Ovary (tissue), 9 donors: Measurements from ENCODE around the gene ENOX1. TPM values are rescaled to one million over a fixed set of nuclear protein-coding genes. Genes with fewer than 3 reads are reported as not detected.

Experiments used
- DNase-seq, 5 donors: peaks; one replicate each; pipeline ENCODE4 v3.0.0-alpha.2; 2019 to 2020
- H3K27ac ChIP-seq, 2 donors: fragments of 200-600 bp; one replicate each; pipeline versions ENCODE4 v1.5.1 to v1.8.0; 2019 to 2022
- H3K27me3 ChIP-seq: fragments of 200-600 bp; one replicate; pipeline ENCODE4 v1.8.0; 2022
- H3K36me3 ChIP-seq: fragments of 200-600 bp; sonication (generic); one replicate; pipeline ENCODE4 v1.5.1; 2019
- H3K4me1 ChIP-seq: one replicate; pipeline ENCODE4 v1.8.1; 2013; ENCODE audit warnings: mild to moderate bottlenecking, moderate library complexity; ENCODE audit not compliant: insufficient read depth
- H3K4me3 ChIP-seq: fragments of 200-600 bp; sonication (generic); one replicate; pipeline ENCODE4 v1.5.1; 2017
- H3K9me3 ChIP-seq, 2 donors: fragments of 200-600 bp in 1 of 2; sonication (generic) in 1 of 2; one replicate each; pipeline versions ENCODE4 v1.5.1 to v1.8.1; 2013 to 2019; ENCODE audit warnings: mild to moderate bottlenecking in 1 of 2, moderate library complexity in 1 of 2
- EP300 ChIP-seq: sonication (generic); formaldehyde crosslinking; IDR thresholded peaks from one replicate; pipeline ENCODE4 v1.6.1; 2017; ENCODE audit warnings: antibody characterized with exemption
- POLR2A ChIP-seq: fragments of 450-650 bp; IDR thresholded peaks from one replicate; pipeline ENCODE4 v1.6.1; 2017; ENCODE audit warnings: antibody characterized with exemption, mild to moderate bottlenecking, moderate library complexity
- WGBS, 3 donors: extraction: QIAGEN DNeasy Blood & Tissue Kit in 1 of 3; methylation state at CpG; one replicate each; pipeline versions ENCODE4 v1.1.5 to v1.1.7; 2013 to 2017; 5-methylcytosine and 5-hydroxymethylcytosine counted together
- intact Hi-C, 4 donors: fragments of 100-400 bp; cut with DNase I; formaldehyde crosslinking; loops; one replicate each; pipeline versions ENCODE4 v1.11.0 to v1.15.1; 2022 to 2023
- polyA plus RNA-seq, 2 donors: library from polyadenylated mRNA; stranded (reverse); fragments of 200-250 nt in 1 of 2; fragments of 350-450 nt in 1 of 2; fragmentation: Illumina TruSeq in 1 of 2; extraction: RNeasy Lipid Tissue Mini Kit (QIAGEN cat#74804) in 1 of 2; gene quantifications; one replicate each; pipeline ENCODE4 v1.2.3, GENCODE V29; 2013 to 2014
- total RNA-seq, 7 donors: library from RNA; depleted of rRNA in 2 of 7; stranded (reverse); fragments of >200 nt in 2 of 7; fragmentation: NEBNext Ultra II Directional in 3 of 7; extraction: Animal tissue kit (Norgen Biotek cat#: 25700) in 3 of 7; gene quantifications; one replicate each; pipeline versions ENCODE4 v1.1.0 to v1.2.4, GENCODE V29; 2016 to 2023
- TF ChIP-seq, protein P1 (sequence below), 3 donors: fragments of 450-650 bp in 2 of 3; fragments of 200-600 bp in 1 of 3; IDR thresholded peaks; one replicate each; pipeline versions ENCODE4 v1.5.1 to v1.8.0; 2016 to 2022; ENCODE audit warnings: antibody characterized with exemption in 3 of 3, mild to moderate bottlenecking in 1 of 3
- donor health status: DM: no; HTN: no; CAD: no; lungs with moderate emphysema.
- donor health status: DM: no; HTN: no; CAD: no.
- donor health status: Bipolar disorder and iron deficiency.
- donor health status: DM: yes; HTN: yes; CAD: no.
- donor health status: DM: no; HTN: no; CAD: no.
- donor health status: DM: yes; HTN: yes; CAD: no.

Gene ENOX1
- total and polyA plus RNA-seq, 9 donors = 3.6 to 17.5 (median 7.8) TPM

DNA sequence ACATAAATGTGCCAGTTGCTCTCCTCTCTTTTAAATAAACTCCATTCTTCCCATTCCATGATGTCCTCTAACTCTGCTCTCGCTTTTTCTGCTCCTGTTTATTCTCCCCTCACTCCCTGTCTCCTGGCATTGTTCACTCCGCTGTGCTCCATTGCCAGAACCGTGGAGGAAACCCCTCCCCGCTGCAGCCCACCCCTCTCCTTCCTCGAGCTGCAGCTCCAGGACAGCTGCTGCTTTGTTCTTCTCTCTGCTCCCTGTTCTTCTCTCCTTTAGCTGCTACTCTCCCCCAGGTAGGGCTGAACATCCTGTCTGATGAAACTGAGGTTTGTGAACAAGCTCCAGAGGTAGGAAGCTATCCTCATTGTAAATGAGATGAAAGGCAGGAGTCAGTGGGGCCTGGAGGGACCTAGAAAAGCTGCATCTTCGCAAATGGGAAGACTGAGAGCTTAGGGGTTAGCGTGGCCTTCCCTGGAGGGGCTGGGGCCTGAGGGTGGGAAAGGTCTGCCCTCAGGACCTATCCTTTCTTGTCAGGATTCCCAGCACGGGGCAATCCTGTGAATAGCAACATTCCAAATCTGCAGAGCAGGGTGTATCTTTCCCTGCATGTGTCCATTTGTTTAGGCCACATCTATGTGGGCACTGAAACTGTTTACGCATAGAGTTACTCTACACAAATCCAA, 519.7 kb downstream of the ENOX1 start:
- no peak overlapping the region for H3K4me3 ChIP-seq
- no peak for DNase-seq
- no peaks in the 10 kb centered on the region for H3K27me3 ChIP-seq
- no peaks in the 10 kb centered on the region for H3K9me3 ChIP-seq
- WGBS, 3 donors = 87 to 90% (median 89%) methylated on average over 9 of the region's 9 CpGs
- no peaks in the 10 kb centered on the region for H3K36me3 ChIP-seq
- intact Hi-C loops = no loop called here
- H3K27ac ChIP-seq = no peak overlapping the region
- TF ChIP-seq POLR2A (no peak), EP300 (no peak)
- TF ChIP-seq, protein P1, sequence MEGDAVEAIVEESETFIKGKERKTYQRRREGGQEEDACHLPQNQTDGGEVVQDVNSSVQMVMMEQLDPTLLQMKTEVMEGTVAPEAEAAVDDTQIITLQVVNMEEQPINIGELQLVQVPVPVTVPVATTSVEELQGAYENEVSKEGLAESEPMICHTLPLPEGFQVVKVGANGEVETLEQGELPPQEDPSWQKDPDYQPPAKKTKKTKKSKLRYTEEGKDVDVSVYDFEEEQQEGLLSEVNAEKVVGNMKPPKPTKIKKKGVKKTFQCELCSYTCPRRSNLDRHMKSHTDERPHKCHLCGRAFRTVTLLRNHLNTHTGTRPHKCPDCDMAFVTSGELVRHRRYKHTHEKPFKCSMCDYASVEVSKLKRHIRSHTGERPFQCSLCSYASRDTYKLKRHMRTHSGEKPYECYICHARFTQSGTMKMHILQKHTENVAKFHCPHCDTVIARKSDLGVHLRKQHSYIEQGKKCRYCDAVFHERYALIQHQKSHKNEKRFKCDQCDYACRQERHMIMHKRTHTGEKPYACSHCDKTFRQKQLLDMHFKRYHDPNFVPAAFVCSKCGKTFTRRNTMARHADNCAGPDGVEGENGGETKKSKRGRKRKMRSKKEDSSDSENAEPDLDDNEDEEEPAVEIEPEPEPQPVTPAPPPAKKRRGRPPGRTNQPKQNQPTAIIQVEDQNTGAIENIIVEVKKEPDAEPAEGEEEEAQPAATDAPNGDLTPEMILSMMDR (IDR thresholded peaks at IDR 0.05) = no peak
- peaks cover 2% of the 10 kb centered on the region for H3K4me1 ChIP-seq

DNA sequence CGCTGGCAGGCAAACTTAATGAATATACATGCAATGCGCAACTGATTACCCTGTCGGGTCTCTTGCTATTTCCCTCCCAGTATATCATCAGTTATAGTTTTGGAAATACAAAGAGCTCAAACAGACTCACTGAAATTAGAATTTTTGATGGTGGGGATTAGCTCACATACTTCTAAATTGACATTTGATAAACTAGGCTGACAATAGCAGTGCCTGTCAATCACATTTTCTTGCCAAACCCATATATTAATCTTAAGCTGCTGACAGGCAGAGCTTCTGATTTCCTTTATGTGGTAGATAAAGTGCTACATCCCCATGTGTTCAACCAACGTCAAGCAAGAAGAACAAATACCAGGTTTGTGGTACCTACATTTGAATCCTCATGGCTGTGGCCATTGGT, 521.7 kb downstream of the ENOX1 start:
- intact Hi-C loops = no loop called here
- TF ChIP-seq, protein P1 (IDR thresholded peaks at IDR 0.05) = no peak
- TF ChIP-seq POLR2A (no peak), EP300 (no peak)
- 56 to 62% (median 61%) methylated on average over 4 of the region's 4 CpGs for WGBS, 3 donors

DNA sequence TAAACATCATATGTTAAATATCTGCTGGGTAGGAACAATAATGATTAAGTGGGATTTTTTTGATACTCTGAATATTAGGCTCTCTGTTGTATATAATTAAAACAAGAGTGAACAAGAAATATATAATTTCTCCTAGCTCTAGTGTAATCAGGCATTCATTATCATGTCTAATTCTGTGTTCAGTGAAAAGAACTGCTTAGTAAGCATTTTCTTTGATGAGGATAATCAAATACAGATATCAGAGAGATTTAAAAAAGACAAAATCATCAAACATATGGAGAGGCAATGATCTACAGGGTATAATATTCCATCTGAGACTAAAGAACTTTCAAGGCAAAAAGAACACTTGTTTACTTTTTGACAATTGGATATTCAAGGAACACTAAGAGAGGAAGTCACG, 522.3 kb downstream of the ENOX1 start:
- no peaks in the 10 kb centered on the region for H3K36me3 ChIP-seq
- WGBS, 3 donors = 95 to 100% (median 97%) methylated on average over 1 of the region's 1 CpG
- peaks cover 2% of the 10 kb centered on the region for H3K4me1 ChIP-seq
- H3K4me3 ChIP-seq = no peak overlapping the region
- no peaks in the 10 kb centered on the region for H3K9me3 ChIP-seq
- DNase-seq = no peak
- no peaks in the 10 kb centered on the region for H3K27me3 ChIP-seq
- intact Hi-C loops = no loop called here
- H3K27ac ChIP-seq = no peak overlapping the region
- TF ChIP-seq, protein P1 (IDR thresholded peaks at IDR 0.05) = no peak
- no peak for TF ChIP-seq POLR2A
- no peak for TF ChIP-seq EP300

More for the DNA sequence above, 521.7 kb downstream of the ENOX1 start:
- no peak overlapping the region for H3K4me3 ChIP-seq
- no peak for DNase-seq
- no peak overlapping the region for H3K27ac ChIP-seq
- no peaks in the 10 kb centered on the region for H3K36me3 ChIP-seq
- no peaks in the 10 kb centered on the region for H3K27me3 ChIP-seq
- H3K9me3 ChIP-seq = no peaks in the 10 kb centered on the region
- peaks cover 2% of the 10 kb centered on the region for H3K4me1 ChIP-seq

DNA sequence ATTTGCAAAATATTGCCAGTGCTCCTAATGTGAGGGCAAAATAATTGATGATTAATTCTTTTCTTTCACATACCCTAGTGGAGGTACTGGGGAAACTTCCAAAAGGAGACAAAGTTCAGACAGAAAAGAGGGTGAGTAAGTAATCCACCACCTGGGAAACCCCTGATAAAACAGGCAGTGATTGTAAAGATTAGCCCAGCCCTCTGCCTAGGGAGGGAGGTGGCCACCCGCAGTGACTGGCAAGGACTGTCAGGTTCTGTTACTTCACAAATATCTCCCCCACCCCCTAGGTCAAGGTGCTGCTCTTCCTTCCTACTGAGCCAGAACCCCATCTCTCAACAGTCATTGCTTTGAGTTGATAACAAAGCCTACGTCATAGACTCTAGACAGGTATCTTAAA, 523.7 kb downstream of the ENOX1 start:
- Histone ChIP-seq H3K27me3 (no peaks in the 10 kb centered on the region), H3K4me1 (no peaks in the 10 kb centered on the region), H3K27ac (no peak overlapping the region), H3K9me3 (no peaks in the 10 kb centered on the region), H3K4me3 (no peak overlapping the region), H3K36me3 (no peaks in the 10 kb centered on the region)
- intact Hi-C loops = no loop called here
- WGBS, 3 donors = 90 to 97% (median 90%) methylated on average over 2 of the region's 2 CpGs
- no peak for DNase-seq
- TF ChIP-seq EP300 (no peak), POLR2A (no peak)
- TF ChIP-seq, protein P1 (IDR thresholded peaks at IDR 0.05) = no peak
